NCI-H2196 (cell line): ENCODE results near the gene TAS2R4.
"Not testable (repeated sequence)": the region's sequence is repeated elsewhere in the genome, so short reads cannot be mapped to it uniquely, and the experiment has no call there.

Experiments used
- DNase-seq: peaks from one replicate; lab custom pipeline; 2025; ENCODE audit not compliant: unreplicated experiment; lab: John Stamatoyannopoulos, UW

The TAS2R4 gene

DNA sequence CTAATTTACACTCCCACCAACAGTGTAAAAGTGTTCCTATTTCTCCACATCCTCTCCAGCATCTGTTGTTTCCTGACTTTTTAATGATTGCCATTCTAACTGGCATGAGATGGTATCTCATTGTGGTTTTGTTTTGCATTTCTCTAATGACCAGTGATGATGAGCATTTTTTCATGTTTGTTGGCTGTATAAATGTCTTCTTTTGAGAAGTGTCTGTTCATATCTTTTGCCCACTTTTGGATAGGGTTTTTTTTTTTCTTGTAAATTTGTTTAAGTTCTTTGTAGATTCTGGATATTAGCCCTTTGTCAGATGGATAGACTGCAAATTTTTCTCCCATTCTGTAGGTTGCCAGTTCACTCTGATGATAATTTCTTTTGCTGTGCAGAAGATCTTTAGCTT, 46.0 kb downstream of the TAS2R4 start:
- not testable (repeated sequence) for DNase-seq
